HG03095 (cell line): ENCODE measurements around the gene SBSN.
A peak's percentile ranks its signal among the peaks of the same experiment; 100 is the strongest.

Source experiments
- ATAC-seq: cut with Tn5 transposase; IDR thresholded peaks from one replicate; pipeline ENCODE4 v1.9.1; 2021; ENCODE audit warnings: moderate library complexity; ENCODE audit not compliant: unreplicated experiment

Gene SBSN

GRCh38 chr19:35509018-35509652, 19.0 kb downstream of the SBSN start:
- ATAC-seq: no peak

- ATAC-seq: no peak
These were observed 20.0 kb downstream of the SBSN start for GRCh38 chr19:35508129-35508528.

- ATAC-seq: no peak
These were observed 20.6 kb downstream of the SBSN start for GRCh38 chr19:35507561-35507960.

DNA sequence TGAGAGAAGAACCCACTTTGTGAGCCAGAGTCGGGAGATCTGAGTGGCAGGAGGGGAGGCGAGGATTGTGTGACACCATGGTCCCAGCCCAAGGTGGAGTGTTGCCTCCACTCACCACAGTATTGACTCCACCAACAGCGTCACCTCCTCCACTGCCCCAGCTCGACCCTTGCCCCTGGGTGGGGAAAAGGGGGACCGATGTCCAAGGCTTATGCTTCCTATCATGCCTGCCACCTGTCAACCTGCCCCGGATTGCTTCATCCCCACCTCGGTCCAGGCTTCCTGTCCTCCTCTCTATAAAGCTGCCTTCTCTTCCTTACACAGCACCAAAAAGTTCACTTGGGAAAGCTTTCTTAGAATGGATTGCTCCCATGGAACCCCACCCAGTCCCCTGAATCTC, 22.1 kb downstream of the SBSN start:
- no peak for ATAC-seq

GRCh38 chr19:35502751-35503150, 25.4 kb downstream of the SBSN start:
- no peak for ATAC-seq

GRCh38 chr19:35501684-35502083, 26.4 kb downstream of the SBSN start:
- no peak for ATAC-seq

DNA sequence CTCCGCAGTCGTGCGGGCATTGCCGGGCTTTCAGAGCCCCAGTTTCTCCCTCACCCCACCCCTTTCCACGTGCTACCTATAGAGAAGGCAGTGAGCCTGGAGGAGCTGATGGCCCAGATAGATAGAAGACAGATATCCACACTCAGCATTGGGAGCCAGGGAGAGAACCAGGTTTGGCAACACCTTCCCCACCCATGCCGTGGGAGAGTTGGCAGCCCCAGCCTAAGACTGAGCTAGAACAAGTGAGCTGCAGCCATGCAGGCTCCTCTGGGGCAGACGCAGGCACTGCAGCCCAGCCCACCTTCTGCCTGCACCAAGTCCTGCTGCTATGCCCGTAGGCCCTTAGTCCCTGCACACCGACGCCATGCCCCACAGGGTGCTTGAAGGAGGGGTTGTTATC, 27.5 kb downstream of the SBSN start:
- ATAC-seq: no peak

DNA sequence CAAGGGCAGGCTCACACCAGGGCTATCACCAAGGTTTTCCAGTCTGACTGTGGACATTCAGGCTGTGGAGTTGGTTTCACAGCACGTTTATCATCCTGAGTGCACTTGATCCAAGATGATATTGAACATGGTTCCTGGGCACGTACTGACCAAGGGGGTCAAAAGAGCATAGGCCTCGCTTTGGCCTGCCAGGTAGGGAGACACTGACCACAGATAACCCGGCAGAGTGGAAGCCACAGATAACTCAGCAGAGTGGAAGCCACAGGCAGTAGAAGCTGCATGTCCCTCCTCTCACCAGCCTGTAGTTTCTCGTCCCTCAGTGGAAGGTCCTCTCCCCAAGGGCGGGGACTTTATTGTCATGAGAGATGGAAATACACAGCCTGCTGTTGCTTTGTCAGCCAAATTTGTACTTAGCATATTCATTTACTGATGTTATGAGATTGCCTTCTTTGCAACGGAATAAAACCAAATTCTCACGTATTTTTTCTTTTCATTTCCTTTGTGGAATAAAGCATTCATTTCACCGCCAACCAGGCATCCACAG, 29.1 kb downstream of the SBSN start:
- ATAC-seq: no peak

DNA sequence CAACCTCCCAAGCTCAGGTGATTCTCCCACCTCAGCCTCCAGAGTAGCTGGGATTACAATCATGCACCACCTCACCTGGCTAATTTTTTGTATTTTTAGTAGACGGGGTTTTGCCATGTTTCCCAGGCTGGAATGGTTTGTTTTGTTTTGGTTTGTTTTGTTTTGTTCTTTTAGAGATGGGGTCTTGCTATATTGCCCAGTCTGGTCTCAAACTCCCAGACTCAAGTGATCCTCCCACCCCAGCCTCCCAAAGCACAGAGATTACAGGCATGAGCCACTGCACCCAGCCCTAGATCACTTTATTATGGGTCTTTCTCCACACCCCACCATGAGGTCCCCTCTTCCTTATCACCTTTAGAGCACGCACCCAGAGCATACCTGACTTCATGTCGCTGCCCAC, 29.9 kb downstream of the SBSN start:
- no peak for ATAC-seq

DNA sequence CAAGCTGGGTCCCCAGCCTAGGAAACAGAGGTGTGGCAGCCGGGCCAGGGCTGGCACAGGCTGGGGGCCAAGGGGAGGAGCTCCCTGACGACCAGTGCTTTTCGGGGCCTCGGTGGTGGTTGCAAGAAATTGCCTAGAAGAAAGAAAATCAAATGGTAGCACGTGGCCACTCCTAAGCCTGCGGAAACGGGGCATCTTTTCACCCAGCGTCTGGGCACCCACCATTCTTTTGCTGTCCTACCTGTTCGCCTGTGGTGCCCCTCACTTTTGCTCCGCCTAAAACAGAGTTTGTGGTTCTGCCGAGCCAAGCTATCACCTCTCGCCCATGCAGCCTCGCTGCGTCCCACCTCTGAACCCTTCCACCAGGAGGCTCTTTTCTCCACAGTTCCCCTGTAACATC, 30.7 kb downstream of the SBSN start:
- no peak for ATAC-seq

- no peak for ATAC-seq
These were observed 32.7 kb downstream of the SBSN start for GRCh38 chr19:35495107-35496064.

DNA sequence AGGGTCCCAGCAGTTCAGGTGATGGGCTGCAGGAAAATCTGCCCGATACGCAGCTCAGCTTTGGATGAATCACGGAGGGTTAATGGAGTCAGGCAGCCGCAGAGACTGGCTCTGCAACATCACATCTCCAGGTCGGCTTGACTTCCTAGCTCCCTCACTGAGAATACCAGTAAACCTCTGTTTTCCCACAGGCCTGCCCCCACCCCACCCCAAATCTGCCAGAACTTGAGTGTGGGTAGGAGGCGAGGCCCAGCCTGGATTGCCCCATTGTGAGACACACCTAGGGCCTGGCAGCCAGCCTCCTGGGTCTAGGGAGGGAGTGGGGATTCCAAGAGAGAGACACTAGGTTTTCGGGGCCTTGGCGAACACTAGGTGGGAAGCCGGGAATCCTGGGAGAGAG, 34.1 kb downstream of the SBSN start:
- ATAC-seq: no peak

GRCh38 chr19:35491836-35492360, 36.2 kb downstream of the SBSN start:
- no peak for ATAC-seq

DNA sequence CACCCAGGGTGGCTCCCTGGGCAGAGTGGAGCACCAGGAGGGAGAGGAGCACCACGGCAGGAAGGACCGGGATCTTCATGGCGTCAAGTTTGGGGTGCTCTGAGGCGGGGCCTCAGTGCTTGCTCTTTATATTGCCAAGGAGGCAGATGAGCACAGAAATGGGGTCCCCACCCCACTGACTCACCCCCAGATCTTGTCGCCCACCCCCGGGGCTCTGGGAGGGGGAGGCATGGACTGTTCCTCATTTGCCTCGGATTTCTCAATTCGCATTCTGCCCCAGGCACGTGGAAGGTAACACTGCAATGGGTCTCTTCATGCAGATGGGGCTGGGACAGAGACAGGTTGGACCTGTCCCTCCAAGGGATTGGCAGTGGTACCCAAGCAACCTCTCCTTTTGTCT, 37.7 kb downstream of the SBSN start, which contains the start of gene KRTDAP:
TSS of gene KRTDAP (minus strand) at position 101 of the 400 bp plus-strand sequence. CDS start at position 79, 22 bp downstream.
- no peak for ATAC-seq

DNA sequence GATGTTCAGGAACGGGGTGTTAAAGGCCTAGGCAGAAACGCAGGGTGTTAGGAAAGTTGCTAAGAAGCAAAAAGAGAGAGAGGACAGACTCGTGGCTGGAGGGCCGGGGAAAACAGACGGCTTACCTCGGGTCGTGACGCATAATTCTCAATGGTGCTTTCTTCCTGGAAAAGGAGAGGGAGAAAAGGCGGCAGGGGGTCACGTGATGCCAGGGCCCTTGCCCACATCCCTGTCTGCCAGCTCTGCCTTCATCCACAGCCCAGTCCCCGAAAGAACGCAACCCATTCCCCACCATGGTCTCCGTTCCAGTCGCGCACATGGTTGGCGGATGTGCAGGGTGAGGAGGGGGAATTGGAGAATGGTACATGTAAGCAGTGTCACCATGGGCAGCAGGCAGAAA, 39.4 kb downstream of the SBSN start:
- ATAC-seq: no peak

GRCh38 chr19:35487656-35488182, 40.4 kb downstream of the SBSN start:
- ATAC-seq: no peak

GRCh38 chr19:35486268-35486708, 41.8 kb downstream of the SBSN start:
- ATAC-seq: no peak

- peak; percentile 84 for ATAC-seq
These were observed 43.7 kb downstream of the SBSN start for GRCh38 chr19:35484252-35485036.

GRCh38 chr19:35483089-35483488, 45.0 kb downstream of the SBSN start:
- no peak for ATAC-seq
